Stimulated activated CD8-positive, alpha-beta memory T cell treated with anti-CD3 and anti-CD28 coated beads, Interleukin-15, amount 100 ng/mL, for 24 hours (primary cell): ENCODE data around the gene ADARB2.
"Not testable (repeated sequence)": the region's sequence is repeated elsewhere in the genome, so short reads cannot be mapped to it uniquely, and the experiment has no call there.

Experiments used
- DNase-seq: peaks from one replicate; pipeline ENCODE4 v3.0.0-alpha.2; 2020; ENCODE audit warnings: low read depth

ADARB2 gene

DNA sequence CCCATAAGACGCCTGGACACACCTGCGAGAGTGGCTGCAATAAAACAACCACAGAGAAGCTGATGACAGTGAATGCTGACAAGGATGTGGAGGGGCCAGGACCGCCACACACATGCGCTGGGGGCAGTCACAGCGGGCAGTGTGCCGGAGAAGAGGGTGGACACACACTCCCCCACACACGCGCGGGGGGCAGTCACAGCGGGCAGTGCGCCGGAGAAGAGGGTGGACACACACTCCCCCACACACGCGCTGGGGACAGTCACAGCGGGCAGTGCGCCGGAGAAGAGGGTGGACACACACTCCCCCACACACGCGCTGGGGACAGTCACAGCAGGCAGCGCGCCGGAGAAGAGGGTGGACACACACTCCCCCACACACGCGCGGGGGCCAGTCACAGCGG lies 273.4 kb downstream of the ADARB2 start:
- DNase-seq: not testable (repeated sequence)

DNA sequence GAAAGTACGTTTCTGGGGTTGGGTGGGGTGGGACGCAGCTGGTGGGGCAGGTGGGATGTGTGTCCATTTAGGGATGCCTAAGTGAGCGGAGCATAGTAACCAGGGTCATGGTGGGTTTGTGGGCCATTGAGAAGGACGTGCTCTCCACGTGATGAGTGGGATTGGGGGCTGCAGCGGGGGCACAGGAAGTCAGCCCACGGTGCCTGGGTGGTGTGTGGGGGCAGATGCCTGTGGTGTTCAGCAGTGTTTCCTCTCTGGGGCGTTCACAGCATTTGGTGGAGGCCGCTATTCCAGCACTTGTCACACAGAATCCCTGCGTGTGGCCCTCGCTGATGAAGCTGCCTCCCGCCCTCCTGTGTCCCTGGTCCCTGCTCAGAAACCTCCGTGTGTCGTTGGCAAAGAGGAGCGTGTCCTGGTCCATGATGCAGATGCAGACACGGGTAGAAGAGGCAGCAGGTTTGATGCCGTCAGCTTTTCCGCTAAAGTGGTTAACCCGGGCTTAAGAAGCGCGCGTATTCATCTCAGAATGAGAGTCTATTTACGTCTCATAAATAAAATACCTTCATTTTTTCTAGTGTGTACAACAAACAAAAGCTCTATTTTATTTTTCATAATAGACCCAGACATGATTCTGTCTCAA lies 274.2 kb downstream of the ADARB2 start:
- no peak for DNase-seq

DNA sequence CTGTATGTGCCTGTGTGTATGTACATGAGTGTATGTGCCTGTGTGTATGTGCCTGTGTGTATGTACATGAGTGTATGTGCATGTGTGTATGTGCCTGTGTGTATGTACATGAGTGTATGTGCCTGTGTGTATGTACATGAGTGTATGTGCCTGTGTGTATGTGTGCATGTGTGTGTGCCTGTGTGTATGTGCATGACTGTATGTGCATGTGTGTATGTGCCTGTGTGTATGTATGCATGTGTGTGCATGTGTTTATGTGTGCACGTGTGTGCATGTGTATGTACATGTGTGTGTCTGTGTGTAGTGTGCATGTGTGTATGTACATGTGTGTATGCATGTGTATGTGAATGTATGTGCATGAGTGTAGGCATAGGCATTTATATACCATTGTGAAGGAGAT lies 274.8 kb downstream of the ADARB2 start:
- no peak for DNase-seq

DNA sequence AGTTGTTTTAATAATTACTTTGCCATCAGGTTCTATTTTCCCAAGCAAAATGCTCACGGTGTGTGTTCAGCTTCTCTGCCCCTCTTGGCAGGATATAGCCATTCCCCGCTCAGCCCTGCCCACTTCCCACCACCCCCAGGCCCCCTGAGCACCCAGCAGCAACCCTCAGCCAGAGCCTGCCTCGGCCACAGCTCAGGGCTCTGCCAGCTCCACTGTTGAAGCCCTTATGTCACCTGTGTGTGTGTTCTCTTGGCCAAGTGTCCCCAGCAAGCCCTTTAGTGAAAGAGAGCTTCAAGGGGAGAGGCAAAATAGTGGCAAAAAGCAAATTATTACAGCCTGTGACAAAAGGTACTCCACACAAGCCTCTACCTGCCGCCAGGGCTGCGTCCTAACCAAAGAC lies 275.3 kb downstream of the ADARB2 start:
- no peak for DNase-seq

DNA sequence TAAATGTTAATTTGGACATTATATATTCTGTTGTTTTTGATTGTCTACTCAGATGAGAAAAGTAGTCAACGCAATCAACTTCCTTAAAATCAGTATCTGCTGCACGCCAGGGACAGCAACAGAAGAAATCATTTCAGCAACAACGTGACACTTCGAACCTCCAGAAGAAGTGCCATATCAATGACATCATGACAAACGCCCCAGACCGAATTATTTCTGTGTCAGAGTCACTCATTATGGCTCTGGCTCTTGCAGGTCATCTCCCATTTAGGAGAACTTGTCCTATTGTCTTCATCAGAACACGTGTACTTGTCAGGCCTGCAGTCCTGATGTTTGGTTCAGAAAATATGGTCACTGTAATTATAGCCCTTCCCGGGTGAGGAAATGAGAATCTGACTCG lies 276.3 kb downstream of the ADARB2 start:
- no peak for DNase-seq

DNA sequence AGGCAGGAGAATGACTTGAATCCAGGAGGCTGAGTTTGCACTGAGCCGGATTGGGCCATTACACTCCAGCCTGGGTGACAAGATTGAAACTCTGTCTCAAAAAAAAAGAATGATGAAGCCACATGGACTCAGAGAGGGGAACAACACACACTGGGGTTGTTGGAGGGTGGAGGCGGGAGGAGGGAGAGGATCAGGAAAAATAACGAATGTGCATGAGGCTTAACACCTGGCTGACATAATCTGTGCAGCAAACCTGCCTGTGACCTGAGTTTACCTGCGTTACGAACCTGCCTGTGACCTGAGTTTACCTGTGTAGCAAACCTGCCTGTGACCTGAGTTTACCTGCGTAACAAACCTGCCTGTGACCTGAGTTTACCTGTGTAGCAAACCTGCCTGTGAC lies 277.7 kb downstream of the ADARB2 start:
- not testable (repeated sequence) for DNase-seq

DNA sequence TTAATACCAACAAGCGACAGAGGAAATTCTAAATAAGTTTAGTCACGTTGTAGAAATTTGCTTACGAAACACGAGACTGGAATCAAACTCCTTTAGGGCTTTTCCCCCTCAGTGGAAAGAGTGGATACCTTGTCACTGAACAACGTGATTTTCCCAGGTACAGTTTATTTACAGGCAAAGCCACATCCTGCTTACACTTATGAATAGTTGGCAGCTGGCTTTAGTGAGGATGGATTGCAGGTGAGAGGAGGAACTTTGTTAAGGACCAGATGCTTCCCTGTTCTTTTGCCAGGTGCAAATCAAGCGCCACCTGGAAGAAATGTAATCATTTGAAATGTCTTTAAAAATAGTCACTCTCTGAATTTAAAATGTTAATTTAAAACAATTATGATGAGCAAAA lies 282.4 kb downstream of the ADARB2 start:
- DNase-seq: no peak

DNA sequence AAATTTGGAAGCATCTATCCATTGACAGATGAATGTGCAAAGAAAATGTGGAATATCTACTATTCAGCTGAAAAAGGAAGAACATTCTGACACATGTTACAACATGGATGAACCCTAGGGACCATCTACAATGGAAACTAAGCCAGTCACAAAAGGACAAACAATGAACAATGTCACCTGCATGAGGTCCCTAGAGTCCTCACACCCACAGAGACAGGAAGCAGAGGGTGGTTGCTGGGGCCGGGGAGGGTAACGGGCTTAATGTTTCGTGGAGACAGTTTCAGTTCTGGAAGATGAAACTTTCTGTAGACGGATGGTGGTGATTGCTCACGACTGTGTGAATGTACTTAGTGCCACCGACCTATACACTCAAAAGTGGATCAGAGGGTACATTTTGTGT lies 282.9 kb downstream of the ADARB2 start:
- DNase-seq: no peak

DNA sequence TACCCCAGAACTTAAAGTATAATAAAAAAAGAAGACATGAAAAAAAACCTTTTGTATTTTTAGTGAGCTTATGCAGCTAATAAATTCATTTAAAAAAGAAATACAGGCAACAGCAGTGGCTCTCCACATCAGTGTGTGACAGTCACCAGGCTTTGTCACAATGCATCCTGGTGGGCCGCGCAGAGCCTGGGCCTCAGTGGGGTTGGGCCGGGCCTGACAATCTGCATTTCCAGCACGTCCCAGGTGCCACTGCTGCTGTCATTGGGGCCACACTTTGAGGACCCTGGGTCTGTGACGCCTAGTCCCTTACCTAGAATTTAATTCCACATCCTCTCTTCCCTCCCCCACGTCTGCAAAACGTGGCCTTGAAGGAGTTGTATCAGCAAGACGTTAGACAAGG lies 284.5 kb downstream of the ADARB2 start:
- no peak for DNase-seq

DNA sequence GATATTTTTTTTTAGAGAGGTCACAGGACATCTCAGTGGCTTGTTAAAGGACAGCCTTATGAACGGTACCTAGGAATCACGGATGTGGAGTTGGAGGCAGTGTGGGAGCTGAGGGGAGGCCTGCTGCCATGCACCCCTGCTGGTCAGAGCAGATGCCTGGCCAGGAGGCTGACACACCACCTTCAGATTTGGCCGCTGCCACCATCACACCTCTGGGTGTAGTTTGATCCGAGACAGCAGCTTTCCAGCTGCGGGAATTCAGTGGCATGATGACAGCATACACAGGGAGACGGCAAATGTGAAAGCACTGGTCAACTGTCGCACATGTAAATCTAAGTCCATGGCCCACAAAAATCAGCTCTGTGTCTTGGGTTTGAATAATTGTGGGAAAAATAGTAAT lies 285.4 kb downstream of the ADARB2 start:
- DNase-seq: no peak

DNA sequence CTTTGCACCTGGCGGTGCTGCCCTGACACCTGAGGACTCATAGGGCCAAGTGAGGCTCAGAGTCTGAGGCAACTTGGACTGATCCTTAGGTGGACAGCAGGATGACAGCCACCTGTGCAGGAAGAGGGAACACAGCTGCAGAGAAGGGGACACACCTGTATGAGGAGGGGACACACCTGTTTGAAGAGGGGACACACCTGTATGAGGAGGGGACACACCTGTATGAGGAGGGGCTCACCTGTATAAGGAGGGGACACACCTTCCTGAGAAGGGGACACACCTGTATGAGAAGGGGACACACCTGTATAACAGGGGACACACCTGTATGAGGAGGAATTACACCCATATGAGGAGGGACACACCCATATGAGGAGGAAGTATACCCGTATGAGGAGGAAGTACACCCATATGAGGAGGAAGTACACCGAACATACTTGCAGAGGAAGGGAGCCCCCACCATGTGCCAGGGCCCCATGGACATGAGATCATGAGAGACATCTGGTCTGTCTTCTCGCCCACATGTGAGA lies 285.9 kb downstream of the ADARB2 start:
- no peak for DNase-seq

DNA sequence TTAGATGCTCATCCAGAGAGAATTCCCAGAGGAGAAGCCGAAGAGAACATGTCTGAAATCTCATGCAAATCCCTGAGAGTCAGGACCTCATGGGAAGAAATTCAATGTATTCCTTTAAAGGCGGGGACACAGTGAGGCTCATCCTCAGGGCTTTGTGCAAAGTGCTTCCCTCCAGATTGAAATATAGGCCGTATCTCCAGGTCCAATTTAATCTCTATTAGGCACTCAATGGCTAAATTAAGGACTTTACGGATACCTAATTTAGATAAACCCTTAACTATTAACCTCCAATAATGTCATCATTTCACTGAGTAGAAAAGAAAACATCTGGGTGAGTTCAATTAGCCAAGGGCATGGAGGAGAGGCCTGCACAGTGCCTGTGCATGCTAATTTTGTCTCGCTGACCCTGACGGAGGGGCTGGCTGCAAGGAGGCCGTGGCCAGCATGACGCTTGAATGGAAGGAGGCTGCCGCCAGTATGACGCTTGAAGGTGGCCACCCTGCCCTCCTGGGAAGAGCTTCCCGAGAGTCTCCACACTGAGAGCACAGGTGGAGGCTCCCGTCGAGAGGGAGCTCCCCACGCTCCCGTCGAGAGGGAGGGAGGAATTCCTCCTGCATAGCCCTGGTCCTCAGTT lies 287.6 kb downstream of the ADARB2 start:
- DNase-seq: no peak

DNA sequence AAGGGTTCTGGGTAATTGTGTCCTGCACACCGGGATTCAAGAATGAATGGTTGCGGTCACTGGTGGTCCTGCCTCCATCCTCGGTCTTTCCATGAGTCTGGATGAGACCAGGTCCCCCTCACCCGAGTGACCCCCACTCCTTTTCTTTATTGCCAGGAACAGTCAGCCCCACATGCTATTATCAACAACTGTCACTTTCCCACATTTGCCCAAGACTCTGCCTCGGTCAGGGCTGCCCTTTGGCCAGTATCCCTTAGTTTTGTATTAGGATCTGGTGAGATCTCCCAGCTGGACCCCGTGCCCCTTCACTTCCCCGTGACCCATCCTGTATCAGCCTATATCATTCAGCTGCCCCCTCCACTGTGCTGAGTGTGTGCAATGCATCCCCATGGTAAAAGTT lies 288.3 kb downstream of the ADARB2 start:
- DNase-seq: no peak

DNA sequence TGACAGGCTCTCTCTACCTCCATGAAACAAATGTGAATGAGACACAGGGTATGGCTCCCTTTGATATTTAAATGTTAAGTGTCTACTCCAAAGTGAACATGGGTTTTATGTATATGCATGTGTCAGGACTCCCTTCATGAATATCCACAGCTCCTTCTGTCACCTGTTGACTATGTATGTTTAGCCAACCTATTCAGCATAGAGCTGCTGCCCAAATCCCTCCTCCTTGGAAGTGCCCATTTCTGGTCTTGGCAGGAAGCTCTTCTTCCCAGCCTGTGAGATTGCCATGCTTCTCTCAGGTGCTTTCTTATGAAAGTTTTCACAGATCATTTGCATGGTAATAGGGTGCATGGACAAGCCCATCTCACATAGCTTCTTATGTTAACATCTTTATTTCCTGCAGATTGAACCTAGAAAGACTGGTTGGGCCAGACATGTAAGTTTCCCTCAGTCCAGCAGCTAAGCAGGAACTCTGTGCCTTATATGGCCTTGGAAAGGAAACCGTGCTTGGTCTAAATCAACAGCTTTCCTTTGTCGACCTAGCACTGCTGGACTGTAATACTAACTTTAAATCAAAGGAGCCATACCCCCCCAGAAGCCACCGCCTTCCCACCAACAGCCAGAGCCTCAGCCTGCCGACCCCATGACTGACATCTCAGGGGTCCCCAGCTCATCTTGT lies 288.9 kb downstream of the ADARB2 start:
- no peak for DNase-seq

DNA sequence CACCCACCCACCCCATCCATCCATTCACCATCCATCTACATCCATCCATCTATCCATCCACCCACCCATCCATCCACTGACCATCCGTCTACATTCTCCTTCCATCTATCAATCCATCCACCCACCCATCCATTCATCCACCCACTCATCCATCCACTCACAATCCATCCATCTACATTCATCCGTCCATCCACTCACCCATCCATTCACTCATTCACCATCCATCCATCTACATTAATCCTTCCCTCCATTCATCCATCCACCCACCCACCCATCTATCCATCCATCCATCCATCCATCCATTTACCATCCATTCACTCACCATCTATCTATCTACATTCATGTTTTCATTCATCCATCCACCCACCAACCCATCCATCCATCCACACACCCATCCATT lies 292.5 kb downstream of the ADARB2 start:
- DNase-seq: no peak

DNA sequence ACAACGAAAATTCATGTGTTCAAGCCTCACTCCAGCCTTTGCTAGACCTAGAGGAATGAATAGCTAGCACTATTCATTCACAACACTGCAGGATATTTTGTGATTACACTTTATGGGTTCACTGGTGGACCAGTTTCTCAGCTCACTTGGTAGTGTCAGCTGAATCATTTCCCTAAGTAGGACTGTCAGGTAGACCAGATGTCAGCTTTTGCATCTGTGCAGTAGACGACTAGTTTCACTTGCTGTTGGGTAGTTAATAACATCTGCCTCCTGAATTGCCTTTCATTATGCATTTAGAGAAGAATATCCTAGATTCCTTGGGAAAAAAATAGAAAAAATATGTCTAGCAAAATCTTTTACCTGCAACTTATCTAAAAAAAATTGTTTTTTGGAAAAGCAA lies 296.4 kb downstream of the ADARB2 start:
- DNase-seq: no peak

DNA sequence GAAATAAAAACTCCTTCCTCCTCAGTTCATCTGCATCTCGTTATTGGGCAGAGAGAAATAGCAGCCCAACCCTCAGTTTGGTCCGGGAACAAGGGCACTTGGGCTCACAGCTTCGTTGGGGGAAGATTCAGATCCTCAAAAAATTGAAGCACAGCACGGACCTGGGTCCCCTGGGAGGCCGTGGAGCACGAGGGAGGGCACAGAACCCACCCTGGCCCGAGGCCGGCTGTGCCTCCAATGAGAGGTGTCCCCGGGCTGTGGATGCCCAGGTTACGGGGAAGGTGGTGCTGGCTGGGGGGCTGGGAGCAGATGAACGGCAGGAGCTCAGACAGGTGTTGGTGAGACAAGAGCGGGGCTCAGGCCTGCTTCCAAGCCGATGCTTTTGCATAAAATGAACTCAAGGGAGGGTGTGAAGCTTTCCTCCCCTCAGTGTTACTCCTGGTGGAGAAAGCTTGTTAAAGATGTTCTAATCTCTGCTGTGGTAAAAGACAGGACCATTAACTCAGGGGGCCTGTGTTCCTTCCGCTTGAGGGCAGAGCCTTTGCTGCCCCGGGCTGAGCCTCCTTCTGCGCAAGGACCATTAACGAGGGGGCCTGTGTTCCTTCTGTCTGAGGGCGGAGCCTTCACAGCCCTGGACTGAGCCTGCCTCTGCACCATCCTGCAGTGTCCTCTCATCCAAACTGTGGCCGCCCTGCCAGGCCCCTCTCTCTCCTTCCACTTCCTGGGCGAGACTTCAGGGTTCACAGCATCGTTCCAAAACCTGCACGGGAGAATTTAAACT lies 302.2 kb downstream of the ADARB2 start:
- no peak for DNase-seq

DNA sequence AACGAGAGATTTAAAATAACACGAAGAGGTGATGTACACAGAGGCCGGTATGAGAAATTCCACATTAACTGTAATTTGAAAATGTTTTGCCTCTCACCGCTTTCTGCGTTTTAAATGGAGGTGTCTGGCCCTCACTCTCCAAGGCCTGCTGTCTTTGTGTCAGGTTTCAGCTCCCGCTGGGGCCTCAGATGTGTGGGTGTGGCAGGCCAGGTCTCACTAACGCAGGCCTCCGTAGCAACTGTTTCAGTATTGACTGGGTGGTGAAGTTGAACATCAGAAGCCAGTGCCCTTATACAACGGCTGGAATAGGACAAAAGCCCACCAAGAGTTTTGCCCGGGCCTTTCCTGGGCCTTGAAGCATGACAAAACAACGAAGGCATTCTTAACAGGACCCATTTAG lies 303.1 kb downstream of the ADARB2 start:
- DNase-seq: no peak

DNA sequence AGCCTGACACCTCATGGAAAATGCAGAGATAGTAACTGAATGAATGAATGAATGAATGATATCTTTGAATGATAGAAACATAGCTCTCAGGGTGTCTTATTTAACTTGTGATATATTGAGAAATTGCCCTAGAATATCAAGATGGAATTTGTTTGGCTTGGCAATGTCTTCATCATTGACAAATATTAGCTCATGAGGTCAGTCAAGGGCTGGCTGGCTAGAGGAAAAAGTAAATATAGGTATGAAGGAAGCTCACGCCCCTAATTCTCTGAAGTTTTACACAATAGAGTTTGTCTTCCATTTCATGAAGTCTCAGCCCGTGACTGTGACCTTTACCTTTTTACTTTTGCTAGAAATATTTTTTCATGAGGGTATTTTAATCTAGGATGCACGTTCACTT lies 305.2 kb downstream of the ADARB2 start:
- DNase-seq: no peak

DNA sequence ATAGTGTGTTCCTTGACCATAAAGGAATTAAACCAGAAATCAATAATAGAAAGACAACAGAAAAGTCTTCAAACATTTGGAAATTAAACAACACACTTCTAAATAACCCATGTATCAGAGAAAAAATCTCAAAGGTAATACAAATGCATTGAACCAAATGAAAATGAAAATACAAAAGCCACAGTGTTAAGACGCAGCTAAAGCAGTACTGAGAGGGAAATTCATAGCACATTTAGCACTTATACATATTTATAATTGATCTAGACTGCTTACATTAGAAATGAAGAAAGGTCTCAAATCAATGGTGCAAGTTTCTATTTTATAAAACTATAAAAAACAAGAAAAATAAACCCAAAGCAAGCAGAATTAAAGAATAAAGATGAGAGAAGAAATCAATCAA lies 306.1 kb downstream of the ADARB2 start:
- no peak for DNase-seq

DNA sequence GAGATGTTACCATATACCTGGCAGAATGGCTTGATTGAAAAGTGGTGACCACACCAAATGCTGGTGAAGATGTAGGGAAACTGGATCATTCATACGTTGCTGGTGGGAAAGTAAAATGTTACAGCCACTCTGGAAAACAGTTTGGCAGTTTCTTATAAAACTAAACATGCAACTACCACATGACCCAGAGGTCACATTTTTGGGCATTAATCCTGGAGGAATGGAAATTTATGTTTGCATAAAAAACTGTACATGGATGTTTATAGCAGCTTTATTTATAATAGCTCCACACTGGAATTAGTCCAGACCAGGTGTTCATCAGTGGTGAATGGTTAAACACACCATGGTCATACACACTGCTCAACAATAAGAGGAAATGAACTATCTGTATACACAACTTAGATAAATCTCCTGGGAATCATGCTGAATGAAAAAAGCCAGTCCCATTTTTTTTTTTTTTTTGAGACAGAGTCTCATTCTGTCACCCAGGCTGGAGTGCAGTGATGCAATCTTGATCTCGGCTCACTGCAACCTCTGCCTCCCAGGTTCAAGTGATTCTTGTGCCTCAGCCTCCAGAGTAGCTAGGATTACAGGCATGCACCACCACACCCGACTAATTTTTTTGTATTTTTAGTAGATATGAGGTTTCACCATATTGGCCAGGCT lies 309.7 kb downstream of the ADARB2 start:
- not testable (repeated sequence) for DNase-seq

DNA sequence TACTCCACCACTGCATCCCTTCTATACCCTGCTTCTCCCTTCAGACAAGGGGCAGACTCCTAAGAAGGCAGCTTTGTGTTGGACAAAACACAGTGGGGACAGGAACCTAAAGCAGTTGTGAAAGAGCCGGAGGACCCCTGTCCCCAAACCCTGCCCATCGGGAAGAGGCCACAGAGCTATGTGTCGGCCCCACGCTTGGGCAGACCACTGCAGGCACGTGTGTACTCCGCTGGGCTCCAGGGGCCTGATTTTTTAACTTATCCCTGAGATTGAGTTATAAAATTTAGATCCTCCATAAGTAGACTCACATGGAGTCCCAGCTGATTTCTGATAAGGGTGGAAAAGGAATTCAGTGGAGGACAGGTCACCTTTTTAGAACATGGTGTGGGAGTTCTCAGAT lies 310.5 kb downstream of the ADARB2 start:
- DNase-seq: no peak
